ENCODE results near the gene MPPE1. TPM values are rescaled to one million over a fixed set of nuclear protein-coding genes. Genes with fewer than 3 reads are reported as not detected.

The MPPE1 gene
- total RNA-seq, 6 donors from 2014 or later = 37.4 to 114 (median 75.3) TPM

DNA sequence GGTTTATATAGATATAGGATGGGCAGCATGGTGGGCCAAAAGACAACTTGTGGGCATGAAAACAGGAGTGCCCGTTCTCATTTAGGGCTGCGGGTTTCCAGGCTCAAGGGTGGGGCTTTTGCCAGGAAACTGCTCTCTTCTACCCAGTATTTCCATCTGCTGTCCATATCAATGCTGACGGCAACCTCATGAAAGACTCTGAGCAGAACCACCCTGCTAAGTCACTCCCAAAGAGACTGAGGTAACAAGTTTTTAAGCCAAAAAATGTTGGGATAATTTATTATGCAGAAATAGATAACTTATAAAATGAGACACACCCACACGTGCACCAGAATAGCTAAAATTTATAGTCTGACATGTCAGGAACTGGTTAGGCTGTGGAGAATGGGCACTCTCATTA is 36.1 kb upstream of the MPPE1 start:
- H3K9me3 ChIP-seq = no peaks in the 10 kb centered on the region
- 94 to 96% methylated on average over 4 of the region's 4 CpGs for WGBS, 2 donors

DNA sequence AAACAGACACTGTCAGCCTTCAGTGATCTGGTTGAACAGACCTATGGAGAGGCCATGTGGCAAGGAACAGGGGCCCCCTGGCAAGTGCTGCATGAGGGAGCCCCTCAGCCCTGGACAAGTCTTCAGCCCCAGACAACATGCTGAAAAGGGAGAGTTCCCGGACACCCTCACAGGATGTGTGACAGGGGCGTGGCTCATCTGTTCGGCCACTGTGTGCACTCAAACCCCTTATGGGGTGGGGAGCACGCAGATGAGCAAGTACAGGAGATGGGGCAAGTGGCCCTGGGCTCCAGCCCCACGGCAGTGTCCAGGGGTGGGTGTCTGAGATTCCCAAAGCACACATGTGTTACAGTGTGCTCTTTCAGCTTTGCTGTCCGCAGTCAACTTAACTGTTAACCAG is 35.4 kb upstream of the MPPE1 start:
- H3K36me3 ChIP-seq = no peaks in the 10 kb centered on the region
- peaks cover 15 to 23% (median 22%) of the 10 kb centered on the region in 4 donors for H3K4me1 ChIP-seq
- H3K4me3 ChIP-seq = no peak overlapping the region
- DNase-seq = no peak
- H3K27ac ChIP-seq = no peak overlapping the region
- WGBS, 2 donors = 75 to 88% methylated on average over 3 to 6 of the region's 6 CpGs
- no peaks in the 10 kb centered on the region for H3K27me3 ChIP-seq
- no peak for TF ChIP-seq EP300 (IDR thresholded peaks at IDR 0.05)
- TF ChIP-seq, protein P1, sequence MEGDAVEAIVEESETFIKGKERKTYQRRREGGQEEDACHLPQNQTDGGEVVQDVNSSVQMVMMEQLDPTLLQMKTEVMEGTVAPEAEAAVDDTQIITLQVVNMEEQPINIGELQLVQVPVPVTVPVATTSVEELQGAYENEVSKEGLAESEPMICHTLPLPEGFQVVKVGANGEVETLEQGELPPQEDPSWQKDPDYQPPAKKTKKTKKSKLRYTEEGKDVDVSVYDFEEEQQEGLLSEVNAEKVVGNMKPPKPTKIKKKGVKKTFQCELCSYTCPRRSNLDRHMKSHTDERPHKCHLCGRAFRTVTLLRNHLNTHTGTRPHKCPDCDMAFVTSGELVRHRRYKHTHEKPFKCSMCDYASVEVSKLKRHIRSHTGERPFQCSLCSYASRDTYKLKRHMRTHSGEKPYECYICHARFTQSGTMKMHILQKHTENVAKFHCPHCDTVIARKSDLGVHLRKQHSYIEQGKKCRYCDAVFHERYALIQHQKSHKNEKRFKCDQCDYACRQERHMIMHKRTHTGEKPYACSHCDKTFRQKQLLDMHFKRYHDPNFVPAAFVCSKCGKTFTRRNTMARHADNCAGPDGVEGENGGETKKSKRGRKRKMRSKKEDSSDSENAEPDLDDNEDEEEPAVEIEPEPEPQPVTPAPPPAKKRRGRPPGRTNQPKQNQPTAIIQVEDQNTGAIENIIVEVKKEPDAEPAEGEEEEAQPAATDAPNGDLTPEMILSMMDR (IDR thresholded peaks at IDR 0.05) = no peak
- TF ChIP-seq POLR2A (IDR thresholded peaks at IDR 0.05) = no peak
- TF ChIP-seq POLR2AphosphoS5 (IDR thresholded peaks at IDR 0.05) = no peak
- no peak for ATAC-seq (ENCODE audit: low FRiP score in 2 of 2)
- no peaks in the 10 kb centered on the region for H3K9me3 ChIP-seq

More for the DNA sequence above, 36.1 kb upstream of the MPPE1 start:
- Histone ChIP-seq H3K27me3 (no peaks in the 10 kb centered on the region), H3K4me3 (no peak overlapping the region), H3K27ac (no peak overlapping the region), H3K4me1 (peaks cover 17 to 30% (median 28%) of the 10 kb centered on the region in 4 donors), H3K36me3 (no peaks in the 10 kb centered on the region)
- no peak for ATAC-seq (ENCODE audit: low FRiP score in 2 of 2)
- DNase-seq = no peak
- TF ChIP-seq, protein P1 (IDR thresholded peaks at IDR 0.05) = no peak
- TF ChIP-seq POLR2AphosphoS5 (IDR thresholded peaks at IDR 0.05) (no peak), POLR2A (IDR thresholded peaks at IDR 0.05) (no peak), EP300 (IDR thresholded peaks at IDR 0.05) (no peak)

DNA sequence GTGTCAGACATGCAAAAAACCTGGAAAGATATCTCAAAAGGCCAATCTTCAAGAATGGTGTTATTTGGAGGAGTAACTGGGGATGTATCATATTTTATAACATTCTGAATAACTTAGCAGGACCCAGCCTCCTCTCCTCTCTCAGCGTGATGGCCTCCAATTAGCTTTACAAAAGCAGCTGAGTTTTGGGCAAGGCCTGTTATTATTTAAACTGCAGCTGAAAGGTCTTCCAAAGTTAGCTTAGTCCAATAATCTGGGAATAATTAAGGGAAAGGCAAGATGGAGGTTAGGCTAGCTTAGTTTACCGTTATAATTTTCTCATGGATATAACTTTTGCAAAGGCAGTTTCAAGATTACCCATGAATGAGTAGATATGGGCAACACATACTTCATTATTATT is 32.8 kb upstream of the MPPE1 start:
- no peaks in the 10 kb centered on the region for H3K9me3 ChIP-seq
- 93 to 96% methylated on average over 2 of the region's 2 CpGs for WGBS, 2 donors
- TF ChIP-seq, protein P1 (IDR thresholded peaks at IDR 0.05) = no peak
- no peak for TF ChIP-seq EP300 (IDR thresholded peaks at IDR 0.05)
- no peak for TF ChIP-seq POLR2AphosphoS5 (IDR thresholded peaks at IDR 0.05)
- TF ChIP-seq POLR2A (IDR thresholded peaks at IDR 0.05) = no peak

DNA sequence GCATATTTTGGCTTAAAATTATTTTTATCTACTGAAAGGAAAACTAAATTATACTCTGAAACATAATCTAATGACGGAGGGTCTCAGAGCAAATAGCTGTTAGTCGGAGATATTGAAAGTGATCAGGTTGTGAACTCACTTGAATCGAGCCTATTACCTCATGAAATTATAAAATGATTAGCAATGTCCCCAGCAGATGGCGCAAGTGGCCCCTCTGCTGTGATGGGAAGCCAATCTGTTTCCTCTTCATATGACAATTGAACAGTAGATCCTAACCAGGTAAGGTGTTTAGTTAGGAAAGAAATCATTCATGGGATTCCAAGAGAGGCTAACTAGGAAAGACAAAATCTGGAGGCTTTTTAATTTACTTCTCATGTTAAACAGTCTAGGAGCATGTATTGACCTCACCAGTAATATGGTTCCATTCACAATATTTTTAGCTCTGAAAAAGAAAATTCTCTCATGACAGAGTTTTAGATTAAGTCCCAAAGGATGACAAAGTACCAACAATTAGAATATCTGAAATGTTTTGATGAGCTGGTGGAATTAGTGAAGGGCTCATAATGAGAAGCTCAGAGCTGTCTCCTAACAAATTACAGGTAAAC is 29.9 kb upstream of the MPPE1 start:
- no peaks in the 10 kb centered on the region for H3K27me3 ChIP-seq
- no peak overlapping the region for H3K27ac ChIP-seq
- ATAC-seq (ENCODE audit: low FRiP score in 2 of 2) (peak; percentile 77 to 90), DNase-seq (peak in 1 of 2 donors; percentile 78)
- no peak for TF ChIP-seq EP300 (IDR thresholded peaks at IDR 0.05)
- peak in 1 of 2 donors; percentile 29 for TF ChIP-seq POLR2AphosphoS5 (IDR thresholded peaks at IDR 0.05)
- no peak for TF ChIP-seq POLR2A (IDR thresholded peaks at IDR 0.05)
- TF ChIP-seq, protein P1 (IDR thresholded peaks at IDR 0.05) = peak; percentile 53 to 80 (median 74)
- no peaks in the 10 kb centered on the region for H3K36me3 ChIP-seq
- no peaks in the 10 kb centered on the region for H3K9me3 ChIP-seq
- 1 to 2% methylated on average over 4 of the region's 4 CpGs for WGBS, 2 donors
- no peak overlapping the region for H3K4me3 ChIP-seq
- H3K4me1 ChIP-seq = peaks cover 0 to 7% (median 2%) of the 10 kb centered on the region in 4 donors

More for the DNA sequence above, 32.8 kb upstream of the MPPE1 start:
- H3K4me3 ChIP-seq = no peak overlapping the region
- no peak for DNase-seq
- H3K27me3 ChIP-seq = no peaks in the 10 kb centered on the region
- H3K27ac ChIP-seq = no peak overlapping the region
- H3K36me3 ChIP-seq = no peaks in the 10 kb centered on the region
- peaks cover 0 to 9% (median 3%) of the 10 kb centered on the region in 4 donors for H3K4me1 ChIP-seq
- no peak for ATAC-seq (ENCODE audit: low FRiP score in 2 of 2)

DNA sequence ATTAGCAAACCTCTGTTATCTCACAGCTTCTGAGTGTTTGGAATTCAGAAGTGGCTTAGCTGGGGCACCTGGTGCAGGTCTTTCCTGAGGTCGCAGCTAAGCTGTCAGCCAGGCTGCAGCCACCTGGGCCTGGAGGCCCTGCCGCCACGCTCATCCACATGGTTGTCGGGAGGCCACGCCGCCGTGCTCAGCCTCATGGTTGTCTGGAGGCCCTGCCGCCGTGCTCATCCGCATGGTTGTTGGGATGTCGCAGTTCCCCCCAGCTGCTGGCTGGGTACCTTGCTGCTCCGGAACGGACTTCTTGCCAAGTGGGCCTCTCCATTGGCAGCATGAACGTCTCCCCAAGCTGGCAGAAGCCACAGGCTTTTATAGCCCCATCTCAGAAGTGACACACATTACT is 24.3 kb upstream of the MPPE1 start:
- DNase-seq = peak in 1 of 2 donors; percentile 78

More for the DNA sequence above, 24.3 kb upstream of the MPPE1 start:
- 91 to 93% methylated on average over 8 to 10 of the region's 14 CpGs for WGBS, 2 donors
- Histone ChIP-seq H3K27me3 (no peaks in the 10 kb centered on the region), H3K36me3 (no peaks in the 10 kb centered on the region), H3K9me3 (no peaks in the 10 kb centered on the region), H3K4me1 (no peaks in the 10 kb centered on the region), H3K27ac (no peak overlapping the region), H3K4me3 (no peak overlapping the region)
- peak in 1 of 2 donors; percentile 26 for ATAC-seq (ENCODE audit: low FRiP score in 2 of 2)
- TF ChIP-seq EP300 (IDR thresholded peaks at IDR 0.05) (no peak), POLR2AphosphoS5 (IDR thresholded peaks at IDR 0.05) (no peak), POLR2A (IDR thresholded peaks at IDR 0.05) (no peak)
- TF ChIP-seq, protein P1 (IDR thresholded peaks at IDR 0.05) = no peak

Measured in upper lobe of left lung (tissue), 6 donors.